Coronary artery (tissue), 2 donors: ENCODE measurements around the gene COA1.

Experiments
- DNase-seq: peaks from one replicate; pipeline ENCODE4 v3.0.0-alpha.2; 2017; ENCODE audit warnings: low spot score
- H3K27ac ChIP-seq, 2 donors: fragments of 200-600 bp; sonication (generic); one replicate each; pipeline ENCODE4 v1.5.1; 2016 to 2019
- H3K4me3 ChIP-seq: fragments of 200-600 bp; sonication (generic); 2 replicates; pipeline ENCODE4 v1.5.1; 2016; ENCODE audit warnings: mild to moderate bottlenecking, moderate library complexity
- CTCF ChIP-seq: fragments of 200-600 bp; sonication (generic); IDR thresholded peaks from one replicate; pipeline ENCODE4 v1.5.1; 2019; ENCODE audit warnings: antibody characterized with exemption

COA1 gene

GRCh38 chr7:43757073-43757720, 27.9 kb upstream of the COA1 start:
- Histone ChIP-seq H3K4me3 (no peak overlapping the region), H3K27ac (peak overlapping the region in 1 of 2 donors; percentile 51)
- DNase-seq, result no peak
- no peak for TF ChIP-seq CTCF

- no peak for DNase-seq
These were observed 27.2 kb upstream of the COA1 start for GRCh38 chr7:43756368-43757072.

GRCh38 chr7:43754596-43754995, 25.3 kb upstream of the COA1 start:
- no peak overlapping the region for H3K27ac ChIP-seq
- no peak for DNase-seq

More at GRCh38 chr7:43756368-43757072, 27.2 kb upstream of the COA1 start:
- Histone ChIP-seq H3K4me3 (no peak overlapping the region), H3K27ac (peak overlapping the region in 1 of 2 donors; percentile 51)
- no peak for TF ChIP-seq CTCF

GRCh38 chr7:43753843-43754242, 24.5 kb upstream of the COA1 start:
- H3K27ac ChIP-seq, result no peak overlapping the region
- DNase-seq, result no peak
- TF ChIP-seq CTCF, result no peak
- H3K4me3 ChIP-seq, result no peak overlapping the region

More at GRCh38 chr7:43754596-43754995, 25.3 kb upstream of the COA1 start:
- TF ChIP-seq CTCF, result no peak
- H3K4me3 ChIP-seq, result no peak overlapping the region

GRCh38 chr7:43753271-43753810, 24.0 kb upstream of the COA1 start:
- no peak for DNase-seq
- no peak for TF ChIP-seq CTCF
- Histone ChIP-seq H3K27ac (no peak overlapping the region), H3K4me3 (no peak overlapping the region)

GRCh38 chr7:43752411-43752810, 23.1 kb upstream of the COA1 start:
- Histone ChIP-seq H3K27ac (no peak overlapping the region), H3K4me3 (no peak overlapping the region)
- DNase-seq, result no peak
- TF ChIP-seq CTCF, result no peak
